ENCODE measurements around the gene FOLR2. TPM values are rescaled to one million over a fixed set of nuclear protein-coding genes. Genes with fewer than 3 reads are reported as not detected.

The FOLR2 gene
- total RNA-seq, 4 donors from 2014 or later, result 0.51 to 52.1 (median 19.9) TPM

GRCh38 chr11:72233056-72233772 lies 16.6 kb downstream of the FOLR2 start:
- TF ChIP-seq POLR2A (IDR thresholded peaks at IDR 0.05) (no peak), CTCF (IDR thresholded peaks at IDR 0.05) (no peak)

GRCh38 chr11:72233773-72234513 lies 17.3 kb downstream of the FOLR2 start:
- Histone ChIP-seq H3K27ac (no peak overlapping the region), H3K4me3 (no peak overlapping the region), H3K9me3 (no peaks in the 10 kb centered on the region), H3K4me1 (peaks cover 0 to 2% of the 10 kb centered on the region in 2 donors), H3K27me3 (no peaks in the 10 kb centered on the region), H3K36me3 (no peaks in the 10 kb centered on the region)
- DNase-seq, result no peak
- intact Hi-C loops (cut with DNase I; ENCODE audit: low total_unique reads), result no loop called here
- TF ChIP-seq CTCF (IDR thresholded peaks at IDR 0.05) (no peak), POLR2A (IDR thresholded peaks at IDR 0.05) (no peak)

More at GRCh38 chr11:72233056-72233772, 16.6 kb downstream of the FOLR2 start:
- no peak overlapping the region for H3K27ac ChIP-seq
- no peaks in the 10 kb centered on the region for H3K9me3 ChIP-seq
- intact Hi-C loops (cut with DNase I; ENCODE audit: low total_unique reads), result no loop called here
- H3K4me1 ChIP-seq, result no peaks in the 10 kb centered on the region
- no peaks in the 10 kb centered on the region for H3K36me3 ChIP-seq
- H3K4me3 ChIP-seq, result no peak overlapping the region
- H3K27me3 ChIP-seq, result no peaks in the 10 kb centered on the region
- no peak for DNase-seq

GRCh38 chr11:72234514-72234830 lies 17.9 kb downstream of the FOLR2 start:
- TF ChIP-seq CTCF (IDR thresholded peaks at IDR 0.05) (no peak), POLR2A (IDR thresholded peaks at IDR 0.05) (no peak)
- no peak overlapping the region for H3K4me3 ChIP-seq
- H3K27ac ChIP-seq, result no peak overlapping the region
- H3K9me3 ChIP-seq, result no peaks in the 10 kb centered on the region
- no peaks in the 10 kb centered on the region for H3K36me3 ChIP-seq
- H3K27me3 ChIP-seq, result no peaks in the 10 kb centered on the region
- DNase-seq, result no peak
- H3K4me1 ChIP-seq, result peaks cover 0 to 7% of the 10 kb centered on the region in 2 donors
- intact Hi-C loops (cut with DNase I; ENCODE audit: low total_unique reads), result no loop called here

- no peak for DNase-seq
- H3K9me3 ChIP-seq, result no peaks in the 10 kb centered on the region
- H3K27me3 ChIP-seq, result no peaks in the 10 kb centered on the region
- H3K27ac ChIP-seq, result no peak overlapping the region
- H3K4me3 ChIP-seq, result no peak overlapping the region
- peaks cover 0 to 12% of the 10 kb centered on the region in 2 donors for H3K4me1 ChIP-seq
- TF ChIP-seq POLR2A (IDR thresholded peaks at IDR 0.05) (no peak), CTCF (IDR thresholded peaks at IDR 0.05) (no peak)
- intact Hi-C loops (cut with DNase I; ENCODE audit: low total_unique reads), result no loop called here
- no peaks in the 10 kb centered on the region for H3K36me3 ChIP-seq
Observed at GRCh38 chr11:72234920-72235319, 18.3 kb downstream of the FOLR2 start.

GRCh38 chr11:72235351-72236057 lies 18.9 kb downstream of the FOLR2 start:
- no peak overlapping the region for H3K4me3 ChIP-seq
- peaks cover 0 to 14% of the 10 kb centered on the region in 2 donors for H3K4me1 ChIP-seq
- H3K27ac ChIP-seq, result no peak overlapping the region
- H3K9me3 ChIP-seq, result no peaks in the 10 kb centered on the region
- intact Hi-C loops (cut with DNase I; ENCODE audit: low total_unique reads), result no loop called here
- TF ChIP-seq POLR2A (IDR thresholded peaks at IDR 0.05) (no peak), CTCF (IDR thresholded peaks at IDR 0.05) (no peak)
- no peak for DNase-seq
- no peaks in the 10 kb centered on the region for H3K27me3 ChIP-seq
- no peaks in the 10 kb centered on the region for H3K36me3 ChIP-seq
